ENCODE measurements around the gene TM9SF2.

- TF ChIP-seq CTCF (IDR thresholded peaks at IDR 0.05; ENCODE audit: insufficient read depth, low read length, poor library complexity, severe bottlenecking) (no peak), EZH2phosphoT487 (conservative IDR thresholded peaks at IDR 0.05; ENCODE audit: low read length) (no peak)
These were observed 84.3 kb downstream of the TM9SF2 start for GRCh38 chr13:99585609-99586008.
